ENCODE results near the gene COPS2. TPM values are rescaled to one million over a fixed set of nuclear protein-coding genes. Genes with fewer than 3 reads are reported as not detected.

Gene COPS2
- total and polyA plus RNA-seq, 2 experiments from 2014 or later = 37.4 to 97.9 TPM

- Histone ChIP-seq H3K9me2 (replicated peaks; ENCODE audit: insufficient read depth) (no peaks in the 10 kb centered on the region), H3K9me3 (ENCODE audit: low read depth) (no peaks in the 10 kb centered on the region), H3K27ac (no peak overlapping the region), H3K4me2 (peak overlapping the region; percentile 86), H4K20me1 (ENCODE audit: insufficient read depth, poor library complexity, severe bottlenecking) (peaks cover 63% of the 10 kb centered on the region), H3K4me3 (no peak overlapping the region), H3K4me1 (ENCODE audit: insufficient read depth) (peaks cover 11% of the 10 kb centered on the region), H3K79me2 (peaks cover 91% of the 10 kb centered on the region), H2AFZ (no peak overlapping the region), H3K36me3 (replicated peaks; ENCODE audit: insufficient read depth, low read depth) (no peaks in the 10 kb centered on the region), H3K27me3 (no peaks in the 10 kb centered on the region)
- 91% methylated on average over 9 of the region's 9 CpGs for WGBS (ENCODE audit: low lambda C conversion rate, missing lambda C conversion rate)
- no peak for TF ChIP-seq EZH2 (IDR thresholded peaks at IDR 0.05; ENCODE audit: borderline replicate concordance)
- no peak for TF ChIP-seq EZH2phosphoT487 (IDR thresholded peaks at IDR 0.05; ENCODE audit: low read depth, severe bottlenecking, unreplicated experiment)
- no peak for TF ChIP-seq CTCF (IDR thresholded peaks at IDR 0.05; ENCODE audit: poor library complexity)
- no peak for DNase-seq (ENCODE audit: low spot score)
These were observed 2.7 kb downstream of the COPS2 start for GRCh38 chr15:49152552-49153312.

GRCh38 chr15:49151831-49152230 is 3.6 kb downstream of the COPS2 start:
- Histone ChIP-seq H3K79me2 (peaks cover 91% of the 10 kb centered on the region), H3K4me1 (ENCODE audit: insufficient read depth) (peaks cover 11% of the 10 kb centered on the region), H3K9me2 (replicated peaks; ENCODE audit: insufficient read depth) (no peaks in the 10 kb centered on the region), H3K27me3 (no peaks in the 10 kb centered on the region), H3K4me3 (no peak overlapping the region), H4K20me1 (ENCODE audit: insufficient read depth, poor library complexity, severe bottlenecking) (peaks cover 67% of the 10 kb centered on the region), H3K4me2 (no peak overlapping the region), H3K9me3 (ENCODE audit: low read depth) (no peaks in the 10 kb centered on the region), H3K36me3 (replicated peaks; ENCODE audit: insufficient read depth, low read depth) (no peaks in the 10 kb centered on the region), H2AFZ (no peak overlapping the region), H3K27ac (no peak overlapping the region)
- TF ChIP-seq EZH2 (IDR thresholded peaks at IDR 0.05; ENCODE audit: borderline replicate concordance) = no peak
- TF ChIP-seq EZH2phosphoT487 (IDR thresholded peaks at IDR 0.05; ENCODE audit: low read depth, severe bottlenecking, unreplicated experiment) = no peak
- TF ChIP-seq CTCF (IDR thresholded peaks at IDR 0.05; ENCODE audit: poor library complexity) = no peak
- no peak for DNase-seq (ENCODE audit: low spot score)
- 97% methylated on average over 3 of the region's 3 CpGs for WGBS (ENCODE audit: low lambda C conversion rate, missing lambda C conversion rate)

GRCh38 chr15:49148727-49149126 is 6.7 kb downstream of the COPS2 start:
- Histone ChIP-seq H3K9me3 (ENCODE audit: low read depth) (no peaks in the 10 kb centered on the region), H3K9me2 (replicated peaks; ENCODE audit: insufficient read depth) (no peaks in the 10 kb centered on the region), H3K36me3 (replicated peaks; ENCODE audit: insufficient read depth, low read depth) (no peaks in the 10 kb centered on the region), H3K79me2 (peaks cover 96% of the 10 kb centered on the region), H3K27ac (no peak overlapping the region), H2AFZ (no peak overlapping the region), H3K4me3 (no peak overlapping the region), H3K4me1 (ENCODE audit: insufficient read depth) (peaks cover 7% of the 10 kb centered on the region), H4K20me1 (ENCODE audit: insufficient read depth, poor library complexity, severe bottlenecking) (peaks cover 87% of the 10 kb centered on the region), H3K4me2 (no peak overlapping the region), H3K27me3 (no peaks in the 10 kb centered on the region)
- 92% methylated on average over 1 of the region's 1 CpG for WGBS (ENCODE audit: low lambda C conversion rate, missing lambda C conversion rate)
- TF ChIP-seq EZH2phosphoT487 (IDR thresholded peaks at IDR 0.05; ENCODE audit: low read depth, severe bottlenecking, unreplicated experiment) (no peak), CTCF (IDR thresholded peaks at IDR 0.05; ENCODE audit: poor library complexity) (no peak), EZH2 (IDR thresholded peaks at IDR 0.05; ENCODE audit: borderline replicate concordance) (no peak)
- DNase-seq (ENCODE audit: low spot score) = no peak
